Upper lobe of left lung (tissue), 4 donors: ENCODE results near the gene CMIP.

ENCODE experiments used
- CTCF ChIP-seq, 6 experiments: fragments of 450-650 bp in 4 of 6; fragments of 200-600 bp in 2 of 6; sonication (generic) in 2 of 6; IDR thresholded peaks; one replicate each; pipeline ENCODE4 v1.5.1; 2016 to 2019; ENCODE audit warnings: antibody characterized with exemption in 6 of 6
- EP300 ChIP-seq, 4 donors: sonication (generic); formaldehyde crosslinking; IDR thresholded peaks; one replicate each; pipeline ENCODE4 v1.5.1; 2017; ENCODE audit warnings: antibody characterized with exemption in 4 of 4, control low read depth in 2 of 4
- POLR2A ChIP-seq, 4 donors: fragments of 450-650 bp; IDR thresholded peaks; one replicate each; pipeline ENCODE4 v1.5.1; 2016 to 2017; ENCODE audit warnings: antibody characterized with exemption in 4 of 4, mild to moderate bottlenecking in 2 of 4
- POLR2AphosphoS5 ChIP-seq, 2 donors: sonication (generic); formaldehyde crosslinking; IDR thresholded peaks; one replicate each; pipeline ENCODE4 v1.5.1; 2017; ENCODE audit warnings: antibody characterized with exemption in 2 of 2

GRCh38 chr16:81654346-81654745, 209.7 kb downstream of the CMIP start:
- TF ChIP-seq POLR2A (IDR thresholded peaks at IDR 0.05) (no peak), CTCF (IDR thresholded peaks at IDR 0.05) (no peak), POLR2AphosphoS5 (IDR thresholded peaks at IDR 0.05) (no peak), EP300 (IDR thresholded peaks at IDR 0.05) (no peak)
